GM12878 (cell line): ENCODE results near the gene MS4A4E. TPM values are rescaled to one million over a fixed set of nuclear protein-coding genes. Genes with fewer than 3 reads are reported as not detected.

ENCODE experiments used
- ATAC-seq: fragments of 200-7000 bp; cut with Tn5 transposase; 3 replicates; pipeline ENCODE4 v1.9.1; 2020; ENCODE audit warnings: mild to moderate bottlenecking, moderate library complexity
- BruUV-seq: library from RNA; stranded (reverse); fragments of 400-500 nt; replicated peaks from 2 replicates; lab custom pipeline; 2021; lab: Mats Ljungman, UMichigan
- CTCF ChIA-PET: fragments of 300-600 bp; sonication (Branson Sonifier 250); formaldehyde crosslinking; extraction: SDS; loops from one replicate; lab custom pipeline; 2021; ENCODE audit warnings: inconsistent platforms; lab: Yijun Ruan, JAX
- POLR2A ChIA-PET: fragments of 350-600 bp; formaldehyde crosslinking; extraction: SDS; loops from one replicate; lab custom pipeline; 2021; ENCODE audit warnings: inconsistent platforms; lab: Charles Lee
- RAD21 ChIA-PET: fragments of 300-600 bp; sonication (Branson Sonifier 250); formaldehyde crosslinking; loops from one replicate; lab custom pipeline; 2023; ENCODE audit warnings: antibody characterized with exemption; ENCODE audit not compliant: unreplicated experiment; lab: Charles Lee
- SMC1A ChIA-PET: fragments of 300-600 bp; sonication (Branson Sonifier 250); formaldehyde crosslinking; loops from one replicate; lab custom pipeline; 2023; ENCODE audit not compliant: unreplicated experiment, uncharacterized antibody; lab: Charles Lee
- DNase-seq: peaks from one replicate; pipeline ENCODE4 v3.0.0-alpha.2; 2011; ENCODE audit warnings: low read depth, low spot score
- FAIRE-seq: peaks from 3 replicates; lab custom pipeline; 2011; peaks lifted over from hg19 to GRCh38; lab: Jason Lieb, UNC
- H2AFZ ChIP-seq: 2 replicates; pipeline ENCODE4 v1.6.0; 2011; ENCODE audit warnings: low read depth, low read length, control low read depth; ENCODE audit not compliant: control insufficient read depth
- H3K27ac ChIP-seq: 2 replicates; pipeline ENCODE4 v1.5.1; 2011; ENCODE audit warnings: control low read depth; ENCODE audit not compliant: control insufficient read depth, insufficient read depth
- H3K27me3 ChIP-seq, 2 experiments: replicated peaks in 1 of 2; 2 replicates each; pipeline versions ENCODE4 v1.6.0 to v1.6.1; 2011; ENCODE audit warnings: low read length in 1 of 2; ENCODE audit not compliant: control insufficient read depth in 2 of 2, insufficient read depth in 2 of 2
- H3K36me3 ChIP-seq, 2 experiments: 2 replicates each; pipeline ENCODE4 v1.5.1; 2011; ENCODE audit warnings: low read length in 1 of 2; ENCODE audit not compliant: control insufficient read depth in 2 of 2, insufficient read depth in 2 of 2
- H3K4me1 ChIP-seq: 2 replicates; pipeline ENCODE4 v1.6.1; 2011; ENCODE audit warnings: mild to moderate bottlenecking, low read length, moderate library complexity, mixed read lengths; ENCODE audit not compliant: control insufficient read depth, insufficient read depth
- H3K4me2 ChIP-seq: 2 replicates; pipeline ENCODE4 v1.6.0; 2011; ENCODE audit warnings: control low read depth; ENCODE audit not compliant: control insufficient read depth, insufficient read depth
- H3K4me3 ChIP-seq: fragments of 200-600 bp; sonication (generic); 2 replicates; pipeline ENCODE4 v1.5.1; 2016
- H3K79me2 ChIP-seq: 2 replicates; pipeline ENCODE4 v1.6.0; 2011; ENCODE audit warnings: low read length; ENCODE audit not compliant: control insufficient read depth, insufficient read depth
- H3K9ac ChIP-seq: 2 replicates; pipeline ENCODE4 v1.8.0; 2011; ENCODE audit warnings: low read length, control low read depth, mixed read lengths; ENCODE audit not compliant: control insufficient read depth, insufficient read depth
- H3K9me3 ChIP-seq: replicated peaks from 3 replicates; pipeline ENCODE4 v1.5.1; 2011; ENCODE audit warnings: mild to moderate bottlenecking, low read length; ENCODE audit not compliant: control insufficient read depth, insufficient read depth
- H4K20me1 ChIP-seq: 2 replicates; pipeline ENCODE4 v1.6.0; 2011; ENCODE audit not compliant: control insufficient read depth, insufficient read depth
- NFYA ChIP-seq: IDR thresholded peaks from 2 replicates; pipeline ENCODE4 v1.6.1; 2011; ENCODE audit warnings: low read depth, mild to moderate bottlenecking, low read length, improper control_type of control experiment, borderline replicate concordance
- PAX8 ChIP-seq: fragments of 450-650 bp; IDR thresholded peaks from 2 replicates; pipeline ENCODE4 v1.6.1; 2017; ENCODE audit warnings: mild to moderate bottlenecking, moderate library complexity
- TCF12 ChIP-seq: IDR thresholded peaks from 2 replicates; pipeline ENCODE4 v1.6.1; 2011; ENCODE audit warnings: low read depth, mild to moderate bottlenecking, low read length
- ZBTB40 ChIP-seq: fragments of 450-650 bp; IDR thresholded peaks from 2 replicates; pipeline ENCODE4 v1.6.1; 2016; ENCODE audit warnings: mild to moderate bottlenecking, moderate library complexity, borderline replicate concordance
- WGBS: methylation state at CpG from one replicate; pipeline ENCODE4 v1.1.6; 2016; ENCODE audit warnings: low lambda C conversion rate; ENCODE audit not compliant: insufficient replicate concordance, insufficient coverage; ENCODE audit errors: missing lambda C conversion rate; 5-methylcytosine and 5-hydroxymethylcytosine counted together
- in situ Hi-C: fragments of 300-500 bp; cut with MboI; formaldehyde crosslinking; loops from 9 replicates; pipeline ENCODE4 v1.14.3; 2018; ENCODE audit warnings: mixed read lengths
- intact Hi-C: fragments of 100-400 bp; cut with micrococcal nuclease; formaldehyde crosslinking; loops from one replicate; pipeline ENCODE4 v1.14.2; 2022; ENCODE audit not compliant: unreplicated experiment
- polyA plus RNA-seq, 11 experiments: library from polyadenylated mRNA; depleted of rRNA in 4 of 11; unstranded in 6 of 11; stranded (reverse) in 5 of 11; fragments of >200 nt; fragmentation: Nextera tagmentation in 4 of 11; fragmentation: Illumina TruSeq in 1 of 11; extraction: Ambion mirVana in 4 of 11; extraction: Trizol in 1 of 11; gene quantifications; 1 replicate in 1 of 11; 2 replicates in 10 of 11; pipeline versions ENCODE4 v1.2.1 to v1.2.3, GENCODE V29; 2011 to 2016; ENCODE audit warnings: inconsistent platforms in 2 of 11, missing spikeins in 2 of 11, low read depth in 1 of 11
- total RNA-seq, 4 experiments: library from RNA; depleted of rRNA in 3 of 4; stranded (reverse); fragments of >200 nt in 3 of 4; fragmentation: Illumina TruSeq in 1 of 4; extraction: Trizol in 1 of 4; gene quantifications; 2 replicates each; pipeline versions ENCODE4 v1.2.1 to v1.2.3, GENCODE V29; 2013 to 2021
- TF ChIP-seq, protein P1 (sequence below): IDR thresholded peaks from 2 replicates; pipeline ENCODE4 v1.6.1; 2012; ENCODE audit warnings: mild to moderate bottlenecking, low read depth, low read length
- TF ChIP-seq, protein P2 (sequence below): IDR thresholded peaks from 2 replicates; pipeline ENCODE4 v1.6.1; 2011; ENCODE audit warnings: low read depth, low read length, improper control_type of control experiment, borderline replicate concordance

Gene MS4A4E
- total and polyA plus RNA-seq, 10 of the 15 experiments (the other 5 are each of a cell fraction or from before 2014, with no cell fraction given): 0.06 to 0.92 (median 0.45) TPM; not detected in 3

GRCh38 chr11:60211206-60211605 is 31.7 kb downstream of the MS4A4E start (continued):
- TF ChIP-seq, protein P1, sequence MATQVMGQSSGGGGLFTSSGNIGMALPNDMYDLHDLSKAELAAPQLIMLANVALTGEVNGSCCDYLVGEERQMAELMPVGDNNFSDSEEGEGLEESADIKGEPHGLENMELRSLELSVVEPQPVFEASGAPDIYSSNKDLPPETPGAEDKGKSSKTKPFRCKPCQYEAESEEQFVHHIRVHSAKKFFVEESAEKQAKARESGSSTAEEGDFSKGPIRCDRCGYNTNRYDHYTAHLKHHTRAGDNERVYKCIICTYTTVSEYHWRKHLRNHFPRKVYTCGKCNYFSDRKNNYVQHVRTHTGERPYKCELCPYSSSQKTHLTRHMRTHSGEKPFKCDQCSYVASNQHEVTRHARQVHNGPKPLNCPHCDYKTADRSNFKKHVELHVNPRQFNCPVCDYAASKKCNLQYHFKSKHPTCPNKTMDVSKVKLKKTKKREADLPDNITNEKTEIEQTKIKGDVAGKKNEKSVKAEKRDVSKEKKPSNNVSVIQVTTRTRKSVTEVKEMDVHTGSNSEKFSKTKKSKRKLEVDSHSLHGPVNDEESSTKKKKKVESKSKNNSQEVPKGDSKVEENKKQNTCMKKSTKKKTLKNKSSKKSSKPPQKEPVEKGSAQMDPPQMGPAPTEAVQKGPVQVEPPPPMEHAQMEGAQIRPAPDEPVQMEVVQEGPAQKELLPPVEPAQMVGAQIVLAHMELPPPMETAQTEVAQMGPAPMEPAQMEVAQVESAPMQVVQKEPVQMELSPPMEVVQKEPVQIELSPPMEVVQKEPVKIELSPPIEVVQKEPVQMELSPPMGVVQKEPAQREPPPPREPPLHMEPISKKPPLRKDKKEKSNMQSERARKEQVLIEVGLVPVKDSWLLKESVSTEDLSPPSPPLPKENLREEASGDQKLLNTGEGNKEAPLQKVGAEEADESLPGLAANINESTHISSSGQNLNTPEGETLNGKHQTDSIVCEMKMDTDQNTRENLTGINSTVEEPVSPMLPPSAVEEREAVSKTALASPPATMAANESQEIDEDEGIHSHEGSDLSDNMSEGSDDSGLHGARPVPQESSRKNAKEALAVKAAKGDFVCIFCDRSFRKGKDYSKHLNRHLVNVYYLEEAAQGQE: no peak
- TF ChIP-seq NFYA: no peak
- TF ChIP-seq, protein P2, sequence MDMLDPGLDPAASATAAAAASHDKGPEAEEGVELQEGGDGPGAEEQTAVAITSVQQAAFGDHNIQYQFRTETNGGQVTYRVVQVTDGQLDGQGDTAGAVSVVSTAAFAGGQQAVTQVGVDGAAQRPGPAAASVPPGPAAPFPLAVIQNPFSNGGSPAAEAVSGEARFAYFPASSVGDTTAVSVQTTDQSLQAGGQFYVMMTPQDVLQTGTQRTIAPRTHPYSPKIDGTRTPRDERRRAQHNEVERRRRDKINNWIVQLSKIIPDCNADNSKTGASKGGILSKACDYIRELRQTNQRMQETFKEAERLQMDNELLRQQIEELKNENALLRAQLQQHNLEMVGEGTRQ: no peak

DNA sequence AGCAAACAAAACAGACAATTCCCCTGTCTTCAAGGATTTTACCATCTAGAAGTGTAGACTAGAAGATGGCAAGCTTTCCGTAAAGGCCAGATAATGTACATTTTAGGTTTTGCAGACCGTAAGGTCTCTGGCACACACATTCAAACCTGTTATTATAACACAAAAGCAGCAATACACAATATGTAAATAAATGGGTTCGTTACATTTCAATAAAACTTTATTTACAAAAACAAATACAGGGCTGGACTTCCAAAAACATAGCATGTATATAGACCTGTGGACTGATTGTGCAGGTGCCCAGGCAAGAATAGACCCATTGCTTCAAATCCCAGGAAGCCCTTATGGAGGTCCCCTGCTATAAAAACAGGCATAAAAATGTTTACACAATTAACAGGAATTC is 33.0 kb downstream of the MS4A4E start:
- no peak overlapping the region for H2AFZ ChIP-seq
- no peaks in the 10 kb centered on the region for H4K20me1 ChIP-seq
- WGBS: 49% methylated on average over 3 of the region's 3 CpGs
- ChIA-PET SMC1A (interaction anchor here (0.9 to 1.8 kb wide), 9 partner anchors 16 to 246 kb away, joined by 3 to 6 read pairs (median 3); partner anchors contain the start of genes MS4A1 and MS4A4E), POLR2A (no interaction called here), CTCF (interaction anchor here (0.9 to 2.9 kb wide), 6 partner anchors 13 to 124 kb away, joined by 3 to 18 read pairs (median 5); no protein-coding TSS in a partner anchor), RAD21 (interaction anchor here (1.1 to 1.9 kb wide), 3 partner anchors 17 to 41 kb away, joined by 3 to 4 read pairs (median 3); partner anchors contain the start of gene MS4A6A)
- DNase-seq: no peak
- H3K4me3 ChIP-seq: no peak overlapping the region
- TF ChIP-seq TCF12 (no peak), PAX8 (no peak), ZBTB40 (peak; percentile 73; the same call in 1 of the 2 replicates)
- intact Hi-C loops: loop anchor here (10.0 kb wide), 1 partner anchor 105 kb away; no protein-coding TSS in a partner anchor
- no peak overlapping the region for H3K4me2 ChIP-seq
- no peaks in the 10 kb centered on the region for H3K36me3 ChIP-seq
- no peak overlapping the region for H3K9ac ChIP-seq
- no peaks in the 10 kb centered on the region; the same call in 2 of the 3 replicates for H3K9me3 ChIP-seq
- no TSS peak for BruUV-seq
- no peaks in the 10 kb centered on the region for H3K79me2 ChIP-seq
- no peak for FAIRE-seq
- H3K4me1 ChIP-seq: peaks cover 8% of the 10 kb centered on the region
- H3K27ac ChIP-seq: no peak overlapping the region
- H3K27me3 ChIP-seq: no peaks in the 10 kb centered on the region
- ATAC-seq: no peak
- in situ Hi-C loops: no loop called here
